Measurements from ENCODE around the gene FLT4. TPM values are rescaled to one million over a fixed set of nuclear protein-coding genes. Genes with fewer than 3 reads are reported as not detected.

The FLT4 gene
- total and polyA plus RNA-seq, 2 donors (not counting 1 experiment from before 2014, with no cell fraction given) = 0.01 TPM; not detected in 1

DNA sequence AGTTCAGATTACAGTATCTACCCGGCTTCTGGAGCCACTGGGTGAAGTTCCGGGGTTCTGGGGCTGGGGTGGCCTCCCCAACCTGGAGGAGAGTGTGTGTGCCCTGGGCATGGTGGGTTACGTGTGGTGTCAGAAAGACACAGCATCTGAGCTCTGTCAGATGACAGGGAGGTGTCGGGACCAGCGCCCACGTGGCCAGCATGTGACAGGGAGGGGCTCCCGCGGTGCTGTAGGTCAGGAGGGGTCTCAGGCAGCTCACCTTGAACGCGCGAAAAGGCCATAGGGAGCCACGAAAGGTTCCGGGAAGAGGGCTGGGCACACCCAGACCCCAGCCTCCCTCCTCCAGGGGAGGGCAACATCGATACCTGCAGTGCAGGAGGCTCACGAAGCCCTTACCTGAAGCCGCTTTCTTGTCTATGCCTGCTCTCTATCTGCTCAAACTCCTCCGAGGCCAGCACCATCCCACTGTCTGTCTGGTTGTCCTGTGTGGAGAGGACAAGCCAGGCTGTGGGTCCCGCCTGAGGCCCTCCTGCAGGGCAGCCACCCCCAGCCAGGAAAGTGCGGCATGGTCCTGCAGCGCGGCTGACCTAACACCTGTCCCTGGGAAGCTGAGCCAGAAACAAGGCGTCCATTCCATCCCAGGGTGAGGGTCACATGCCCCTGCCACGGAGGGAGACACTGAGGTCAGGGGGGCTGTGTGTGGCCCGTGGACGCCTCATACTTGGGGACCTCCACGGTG, 40.7 kb downstream of the FLT4 start:
- H2AFZ ChIP-seq (ENCODE audit: insufficient read depth, low read depth, low read length, poor library complexity, severe bottlenecking) = no peak overlapping the region
- no peak overlapping the region for H3K9ac ChIP-seq (ENCODE audit: low read length)
- no peaks in the 10 kb centered on the region for H3K79me2 ChIP-seq (ENCODE audit: control insufficient read depth, insufficient read depth, low read length)
- no peaks in the 10 kb centered on the region for H3K36me3 ChIP-seq (replicated peaks in 1 of 2; ENCODE audit: control extremely low read depth in 1 of 2, control insufficient read depth in 1 of 2, extremely low read depth in 1 of 2, insufficient read depth in 2 of 2, low read length in 1 of 2)
- H4K20me1 ChIP-seq (ENCODE audit: control insufficient read depth, insufficient read depth, low read length, poor library complexity, severe bottlenecking) = no peaks in the 10 kb centered on the region
- no peaks in the 10 kb centered on the region for H3K4me1 ChIP-seq (ENCODE audit: control insufficient read depth in 2 of 2, insufficient read depth in 2 of 2, low read length in 2 of 2)
- no peak overlapping the region for H3K4me3 Mint-ChIP-seq
- H3K27ac ChIP-seq (ENCODE audit: low read length in 2 of 2) = no peak overlapping the region
- no peak overlapping the region for H3K4me3 ChIP-seq (ENCODE audit: control extremely low read depth in 1 of 5, extremely low read depth in 1 of 5, insufficient read depth in 1 of 5, low read depth in 2 of 5, low read length in 4 of 5)
- WGBS (ENCODE audit: insufficient coverage) = 94% methylated on average over 26 of the region's 26 CpGs
- H3K9me3 Mint-ChIP-seq (ENCODE audit: insufficient read depth) = no peaks in the 10 kb centered on the region
- H3K4me1 Mint-ChIP-seq = no peaks in the 10 kb centered on the region
- ChIA-PET POLR2A (no interaction called here), CTCF (no interaction called here)
- TF ChIP-seq, protein P1, sequence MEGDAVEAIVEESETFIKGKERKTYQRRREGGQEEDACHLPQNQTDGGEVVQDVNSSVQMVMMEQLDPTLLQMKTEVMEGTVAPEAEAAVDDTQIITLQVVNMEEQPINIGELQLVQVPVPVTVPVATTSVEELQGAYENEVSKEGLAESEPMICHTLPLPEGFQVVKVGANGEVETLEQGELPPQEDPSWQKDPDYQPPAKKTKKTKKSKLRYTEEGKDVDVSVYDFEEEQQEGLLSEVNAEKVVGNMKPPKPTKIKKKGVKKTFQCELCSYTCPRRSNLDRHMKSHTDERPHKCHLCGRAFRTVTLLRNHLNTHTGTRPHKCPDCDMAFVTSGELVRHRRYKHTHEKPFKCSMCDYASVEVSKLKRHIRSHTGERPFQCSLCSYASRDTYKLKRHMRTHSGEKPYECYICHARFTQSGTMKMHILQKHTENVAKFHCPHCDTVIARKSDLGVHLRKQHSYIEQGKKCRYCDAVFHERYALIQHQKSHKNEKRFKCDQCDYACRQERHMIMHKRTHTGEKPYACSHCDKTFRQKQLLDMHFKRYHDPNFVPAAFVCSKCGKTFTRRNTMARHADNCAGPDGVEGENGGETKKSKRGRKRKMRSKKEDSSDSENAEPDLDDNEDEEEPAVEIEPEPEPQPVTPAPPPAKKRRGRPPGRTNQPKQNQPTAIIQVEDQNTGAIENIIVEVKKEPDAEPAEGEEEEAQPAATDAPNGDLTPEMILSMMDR (IDR thresholded peaks at IDR 0.05) = no peak
- no peak for TF ChIP-seq EZH2 (IDR thresholded peaks at IDR 0.05; ENCODE audit: borderline replicate concordance, insufficient read depth, low read depth, low read length, poor library complexity, severe bottlenecking)
- H3K9me3 ChIP-seq (ENCODE audit: control extremely low read depth in 1 of 3, control insufficient read depth in 2 of 3, insufficient read depth in 1 of 3, low read length in 2 of 3) = no peaks in the 10 kb centered on the region
- peaks cover 0 to 2% (median 0%) of the 10 kb centered on the region in 4 experiments for H3K27me3 ChIP-seq (replicated peaks in 1 of 4; ENCODE audit: control extremely low read depth in 1 of 4, control insufficient read depth in 3 of 4, insufficient read depth in 4 of 4, low read length in 3 of 4)
- no peak for ATAC-seq (ENCODE audit: low read depth)
- no peak overlapping the region for H3K4me2 ChIP-seq (replicated peaks; ENCODE audit: low read depth, low read length, poor library complexity, severe bottlenecking)
- intact Hi-C loops (cut with micrococcal nuclease) = no loop called here
- H3K27ac Mint-ChIP-seq = no peak overlapping the region
- no peak for DNase-seq
- no peaks in the 10 kb centered on the region for H3K27me3 Mint-ChIP-seq

DNA sequence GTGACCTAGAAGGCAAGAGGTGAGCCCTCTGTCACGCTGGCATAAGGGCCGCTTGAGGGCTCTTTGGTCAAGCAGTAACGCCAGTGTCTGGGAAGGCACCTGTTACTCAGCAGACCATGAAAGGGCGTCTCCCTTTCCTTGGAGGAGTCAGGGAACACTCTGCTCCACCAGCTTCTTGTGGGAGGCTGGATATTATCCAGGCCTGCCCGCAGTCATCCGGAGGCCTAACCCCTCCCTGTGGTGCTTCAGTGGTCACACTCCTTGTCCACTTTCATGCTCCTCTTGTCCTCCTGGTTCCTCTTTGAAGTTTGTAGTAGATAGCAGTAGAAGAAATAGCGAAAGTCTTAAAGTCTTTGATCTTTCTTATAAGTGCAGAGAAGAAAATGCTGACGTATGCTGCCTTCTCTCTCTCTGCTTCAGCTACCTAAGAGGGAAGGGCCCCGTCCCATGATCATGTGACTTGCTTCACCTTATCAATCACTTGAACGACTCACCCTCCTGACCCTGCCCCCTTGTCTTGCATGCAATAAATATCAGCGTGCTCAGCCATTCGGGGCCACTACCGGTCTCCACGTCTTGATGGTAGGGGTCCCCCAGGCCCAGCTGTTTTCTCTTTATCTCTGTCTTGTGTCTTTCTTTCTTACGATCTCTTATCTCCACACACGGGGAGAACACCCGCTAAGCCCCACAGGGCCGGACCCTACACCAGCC, 41.4 kb downstream of the FLT4 start:
- H3K27me3 Mint-ChIP-seq = no peaks in the 10 kb centered on the region
- POLR2A ChIA-PET = no interaction called here
- no peak for ATAC-seq (ENCODE audit: low read depth)
- H3K9me3 Mint-ChIP-seq (ENCODE audit: insufficient read depth) = no peaks in the 10 kb centered on the region
- TF ChIP-seq EZH2 (IDR thresholded peaks at IDR 0.05; ENCODE audit: borderline replicate concordance, insufficient read depth, low read depth, low read length, poor library complexity, severe bottlenecking) = no peak
- TF ChIP-seq, protein P1 (IDR thresholded peaks at IDR 0.05) = no peak
- Histone ChIP-seq H4K20me1 (ENCODE audit: control insufficient read depth, insufficient read depth, low read length, poor library complexity, severe bottlenecking) (no peaks in the 10 kb centered on the region), H3K27me3 (replicated peaks in 1 of 4; ENCODE audit: control extremely low read depth in 1 of 4, control insufficient read depth in 3 of 4, insufficient read depth in 4 of 4, low read length in 3 of 4) (peaks cover 0 to 2% (median 0%) of the 10 kb centered on the region in 4 experiments), H3K4me1 (ENCODE audit: control insufficient read depth in 2 of 2, insufficient read depth in 2 of 2, low read length in 2 of 2) (no peaks in the 10 kb centered on the region), H3K79me2 (ENCODE audit: control insufficient read depth, insufficient read depth, low read length) (no peaks in the 10 kb centered on the region), H2AFZ (ENCODE audit: insufficient read depth, low read depth, low read length, poor library complexity, severe bottlenecking) (no peak overlapping the region), H3K27ac (ENCODE audit: low read length in 2 of 2) (no peak overlapping the region), H3K4me3 (ENCODE audit: control extremely low read depth in 1 of 5, extremely low read depth in 1 of 5, insufficient read depth in 1 of 5, low read depth in 2 of 5, low read length in 4 of 5) (no peak overlapping the region), H3K36me3 (replicated peaks in 1 of 2; ENCODE audit: control extremely low read depth in 1 of 2, control insufficient read depth in 1 of 2, extremely low read depth in 1 of 2, insufficient read depth in 2 of 2, low read length in 1 of 2) (no peaks in the 10 kb centered on the region), H3K9ac (ENCODE audit: low read length) (no peak overlapping the region), H3K4me2 (replicated peaks; ENCODE audit: low read depth, low read length, poor library complexity, severe bottlenecking) (no peak overlapping the region), H3K9me3 (ENCODE audit: control extremely low read depth in 1 of 3, control insufficient read depth in 2 of 3, insufficient read depth in 1 of 3, low read length in 2 of 3) (no peaks in the 10 kb centered on the region)
- no peaks in the 10 kb centered on the region for H3K4me1 Mint-ChIP-seq
- H3K27ac Mint-ChIP-seq = no peak overlapping the region
- DNase-seq = no peak
- H3K4me3 Mint-ChIP-seq = no peak overlapping the region
- CTCF ChIA-PET = no interaction called here
- 78% methylated on average over 10 of the region's 18 CpGs for WGBS (ENCODE audit: insufficient coverage)
- intact Hi-C loops (cut with micrococcal nuclease) = no loop called here
